Measurements from ENCODE around the gene BCAR1. TPM values are rescaled to one million over a fixed set of nuclear protein-coding genes. Genes with fewer than 3 reads are reported as not detected.

Gene BCAR1
- total RNA-seq, 4 donors from 2014 or later: 30.1 to 98.0 (median 38.0) TPM

- ATAC-seq (ENCODE audit: low FRiP score): no peak
- DNase-seq (ENCODE audit: low spot score): no peak
- TF ChIP-seq, protein P1, sequence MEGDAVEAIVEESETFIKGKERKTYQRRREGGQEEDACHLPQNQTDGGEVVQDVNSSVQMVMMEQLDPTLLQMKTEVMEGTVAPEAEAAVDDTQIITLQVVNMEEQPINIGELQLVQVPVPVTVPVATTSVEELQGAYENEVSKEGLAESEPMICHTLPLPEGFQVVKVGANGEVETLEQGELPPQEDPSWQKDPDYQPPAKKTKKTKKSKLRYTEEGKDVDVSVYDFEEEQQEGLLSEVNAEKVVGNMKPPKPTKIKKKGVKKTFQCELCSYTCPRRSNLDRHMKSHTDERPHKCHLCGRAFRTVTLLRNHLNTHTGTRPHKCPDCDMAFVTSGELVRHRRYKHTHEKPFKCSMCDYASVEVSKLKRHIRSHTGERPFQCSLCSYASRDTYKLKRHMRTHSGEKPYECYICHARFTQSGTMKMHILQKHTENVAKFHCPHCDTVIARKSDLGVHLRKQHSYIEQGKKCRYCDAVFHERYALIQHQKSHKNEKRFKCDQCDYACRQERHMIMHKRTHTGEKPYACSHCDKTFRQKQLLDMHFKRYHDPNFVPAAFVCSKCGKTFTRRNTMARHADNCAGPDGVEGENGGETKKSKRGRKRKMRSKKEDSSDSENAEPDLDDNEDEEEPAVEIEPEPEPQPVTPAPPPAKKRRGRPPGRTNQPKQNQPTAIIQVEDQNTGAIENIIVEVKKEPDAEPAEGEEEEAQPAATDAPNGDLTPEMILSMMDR (IDR thresholded peaks at IDR 0.05): no peak
Measured at GRCh38 chr16:75228143-75228976, 23.1 kb downstream of the BCAR1 start.

GRCh38 chr16:75227361-75228142, 23.9 kb downstream of the BCAR1 start:
- ATAC-seq (ENCODE audit: low FRiP score): no peak
- DNase-seq (ENCODE audit: low spot score): no peak
- TF ChIP-seq, protein P1 (IDR thresholded peaks at IDR 0.05): no peak

GRCh38 chr16:75226550-75227360, 24.7 kb downstream of the BCAR1 start:
- no peak for ATAC-seq (ENCODE audit: low FRiP score)
- no peak for DNase-seq (ENCODE audit: low spot score)
- TF ChIP-seq, protein P1 (IDR thresholded peaks at IDR 0.05): no peak

- ATAC-seq (ENCODE audit: low FRiP score) (no peak), DNase-seq (ENCODE audit: low spot score) (no peak)
- TF ChIP-seq, protein P1 (IDR thresholded peaks at IDR 0.05): no peak
Measured at GRCh38 chr16:75225678-75226515, 25.5 kb downstream of the BCAR1 start.

GRCh38 chr16:75225092-75225491, 26.3 kb downstream of the BCAR1 start:
- ATAC-seq (ENCODE audit: low FRiP score): no peak
- DNase-seq (ENCODE audit: low spot score): no peak
- TF ChIP-seq, protein P1 (IDR thresholded peaks at IDR 0.05): no peak

All from omental fat pad (tissue), 4 donors.